HG03571 (cell line): ENCODE measurements around the gene SDC4.

ENCODE experiments used
- ATAC-seq: cut with Tn5 transposase; IDR thresholded peaks from one replicate; pipeline ENCODE4 v1.9.1; 2021; ENCODE audit not compliant: unreplicated experiment

SDC4 gene

DNA sequence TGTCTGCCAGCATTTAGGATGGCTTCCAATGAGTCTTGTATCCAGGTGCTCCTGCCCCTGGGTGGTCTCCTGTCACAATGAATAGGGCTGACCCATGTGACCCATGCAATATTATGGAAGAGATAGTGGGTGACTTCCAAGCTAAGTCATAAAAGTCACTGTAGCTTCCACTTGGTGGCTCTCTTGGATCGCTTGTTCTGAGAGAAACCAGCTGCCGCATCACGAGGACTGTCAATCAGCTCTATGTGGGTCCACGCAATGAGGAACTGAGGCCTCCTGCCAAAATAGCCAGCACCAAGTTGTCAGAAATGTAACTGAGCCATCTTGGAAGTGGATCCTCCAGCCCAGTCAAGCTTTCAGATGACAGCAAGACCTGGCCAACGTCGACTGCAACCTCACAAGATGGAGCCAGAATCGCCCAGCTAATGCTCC, 25.3 kb downstream of the SDC4 start:
- peak; percentile 40 for ATAC-seq

DNA sequence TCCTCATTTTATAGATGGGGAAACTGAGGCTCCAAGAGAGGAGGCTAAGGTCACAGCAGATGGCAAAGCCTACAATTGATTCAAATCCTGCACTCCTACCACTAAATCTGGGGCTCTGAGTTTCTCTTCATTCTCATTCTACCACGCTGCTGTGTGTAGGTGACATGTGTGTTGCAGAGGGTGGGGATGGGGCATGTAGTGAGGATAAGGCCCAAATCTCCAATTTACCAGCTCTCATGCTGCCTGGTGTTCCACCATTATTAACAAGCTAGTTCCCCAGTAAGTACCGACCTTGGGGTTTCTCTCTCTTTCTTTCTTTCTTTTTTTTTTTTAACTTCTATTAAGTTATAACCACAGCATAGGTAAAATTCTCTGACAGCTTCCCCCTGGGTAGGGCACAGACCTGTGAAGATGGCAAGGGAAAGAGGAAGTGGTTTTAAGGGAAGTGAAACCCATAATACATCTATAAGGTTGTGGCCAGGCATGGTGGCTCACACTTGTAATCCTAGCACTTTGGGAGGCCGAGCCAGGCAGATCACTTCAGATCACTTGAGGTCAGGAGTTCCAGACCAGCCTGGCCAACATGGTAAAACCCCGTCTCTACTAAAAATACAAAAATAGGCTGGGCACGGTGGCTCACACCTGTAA, 27.2 kb downstream of the SDC4 start:
- ATAC-seq = peak; percentile 61

DNA sequence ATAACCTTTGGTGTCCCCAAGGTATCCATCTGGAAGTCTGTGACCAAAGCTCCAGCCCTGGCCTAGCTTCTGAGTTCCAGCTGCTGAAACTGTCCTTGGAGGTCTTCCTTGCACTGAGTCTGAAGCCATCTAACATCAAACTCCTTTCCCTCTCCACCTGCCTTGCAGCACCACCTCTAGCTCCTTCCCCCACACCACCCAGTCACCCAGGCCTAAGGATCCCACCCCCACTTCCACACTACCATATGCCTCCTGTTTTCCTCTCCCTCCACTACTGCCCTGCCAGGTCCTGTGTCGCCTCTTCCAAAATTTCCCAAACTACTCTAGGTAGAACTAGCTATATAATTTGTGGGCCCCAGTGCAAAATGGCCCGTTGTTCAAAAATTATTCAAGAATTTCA, 29.3 kb downstream of the SDC4 start:
- ATAC-seq = no peak

DNA sequence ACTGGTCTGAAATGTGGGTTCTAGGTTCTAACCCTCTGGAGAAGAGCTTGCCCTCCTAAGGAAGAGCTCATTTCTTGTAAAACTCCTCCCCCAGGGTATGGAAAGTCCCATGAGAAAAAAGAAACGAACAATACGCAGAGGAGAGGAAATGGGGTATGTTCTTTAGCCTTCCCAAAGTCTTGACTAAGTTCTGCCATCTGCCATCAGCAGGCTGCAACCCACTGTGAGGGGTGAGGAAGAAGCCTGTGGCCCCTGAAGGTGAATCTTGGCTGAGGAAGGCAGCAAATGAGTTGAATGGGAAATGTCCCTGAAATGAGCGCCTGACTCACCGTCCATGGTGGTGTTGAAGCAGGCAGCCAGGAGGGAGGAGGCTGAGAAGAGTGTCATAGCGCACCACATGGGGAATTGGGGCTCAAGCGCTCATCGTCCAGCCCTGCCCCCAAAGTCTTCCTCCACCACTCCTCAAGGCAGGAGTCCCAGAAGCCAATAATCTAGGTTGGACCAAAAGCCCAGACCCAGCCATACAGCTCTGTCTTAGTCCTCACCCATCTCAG, 29.8 kb downstream of the SDC4 start:
- no peak for ATAC-seq

DNA sequence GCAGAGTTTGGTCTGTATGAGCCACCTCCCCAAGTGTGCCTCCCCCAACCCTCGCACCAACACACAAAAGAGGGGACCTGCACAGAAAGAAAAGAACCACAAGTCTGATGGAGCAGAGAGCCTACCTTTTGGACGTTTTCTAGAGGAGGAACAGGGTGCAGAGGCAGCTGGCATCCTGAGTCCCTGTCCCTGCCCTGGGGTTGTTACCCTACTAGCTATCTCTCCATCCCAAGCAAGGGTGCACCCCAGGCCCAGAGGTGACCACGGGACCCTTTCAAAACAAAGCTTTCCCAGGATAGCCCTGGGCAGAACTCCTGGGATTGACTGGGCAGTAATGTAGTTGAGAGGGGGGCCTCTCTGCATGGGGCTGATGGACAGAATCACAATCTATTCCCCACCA, 30.4 kb downstream of the SDC4 start:
- no peak for ATAC-seq

DNA sequence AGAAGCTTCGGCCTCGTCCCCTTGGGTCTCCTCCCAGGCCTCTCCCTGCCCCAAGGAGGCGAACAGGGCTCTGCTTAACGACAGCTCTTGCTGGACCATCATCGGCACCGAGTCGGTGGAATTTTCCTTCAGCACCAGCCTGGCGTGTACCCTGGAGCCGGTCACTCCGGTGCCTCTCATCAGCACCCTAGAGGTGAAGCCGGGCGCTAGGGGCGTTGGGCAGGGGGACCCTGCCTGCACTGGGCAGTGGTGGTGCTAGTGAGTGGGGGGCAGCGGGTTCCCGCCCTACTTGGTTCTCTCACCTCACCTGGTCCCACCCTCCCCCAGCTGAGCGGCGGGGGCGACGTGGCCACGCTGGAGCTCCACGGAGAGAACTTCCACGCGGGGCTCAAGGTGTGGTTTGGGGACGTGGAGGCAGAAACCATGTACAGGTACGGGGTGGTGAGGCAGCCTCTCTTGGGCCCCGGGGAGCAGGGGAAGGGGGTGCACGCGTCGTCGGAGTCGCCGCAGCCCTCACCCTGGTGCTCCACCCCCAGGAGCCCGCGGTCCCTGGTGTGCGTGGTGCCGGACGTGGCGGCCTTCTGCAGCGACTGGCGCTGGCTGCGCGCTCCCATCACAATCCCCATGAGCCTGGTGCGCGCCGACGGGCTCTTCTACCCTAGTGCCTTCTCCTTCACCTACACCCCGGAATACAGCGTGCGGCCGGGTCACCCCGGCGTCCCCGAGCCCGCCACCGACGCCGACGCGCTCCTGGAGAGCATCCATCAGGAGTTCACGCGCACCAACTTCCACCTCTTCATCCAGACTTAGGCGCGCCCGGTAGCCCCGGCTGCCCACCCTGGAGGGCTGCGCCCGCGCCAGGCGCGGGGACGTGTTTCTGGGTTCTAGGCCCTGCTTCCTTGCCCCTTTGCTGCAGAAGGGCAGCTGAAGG, 31.8 kb downstream of the SDC4 start:
- no peak for ATAC-seq

DNA sequence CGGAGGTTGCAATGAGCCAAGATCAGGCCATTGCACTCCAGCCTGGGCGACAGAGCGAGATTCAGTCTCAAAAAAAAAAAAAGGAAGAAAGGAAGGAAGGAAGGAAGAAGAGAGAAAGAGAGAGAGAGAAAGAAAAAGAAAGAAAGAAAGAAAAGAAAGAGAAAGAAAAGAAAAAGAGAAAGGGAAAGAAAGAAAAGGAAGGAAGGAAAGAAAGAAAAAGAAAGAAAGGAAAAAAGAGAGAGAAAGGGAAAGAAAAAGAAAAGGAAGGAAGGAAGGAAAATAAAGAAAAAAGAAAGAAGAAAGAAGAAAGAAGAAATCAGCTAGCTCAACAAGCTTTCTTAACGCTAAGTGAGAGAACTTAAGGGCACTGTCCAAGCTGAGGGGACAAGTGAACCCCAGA, 32.6 kb downstream of the SDC4 start:
- no peak for ATAC-seq

DNA sequence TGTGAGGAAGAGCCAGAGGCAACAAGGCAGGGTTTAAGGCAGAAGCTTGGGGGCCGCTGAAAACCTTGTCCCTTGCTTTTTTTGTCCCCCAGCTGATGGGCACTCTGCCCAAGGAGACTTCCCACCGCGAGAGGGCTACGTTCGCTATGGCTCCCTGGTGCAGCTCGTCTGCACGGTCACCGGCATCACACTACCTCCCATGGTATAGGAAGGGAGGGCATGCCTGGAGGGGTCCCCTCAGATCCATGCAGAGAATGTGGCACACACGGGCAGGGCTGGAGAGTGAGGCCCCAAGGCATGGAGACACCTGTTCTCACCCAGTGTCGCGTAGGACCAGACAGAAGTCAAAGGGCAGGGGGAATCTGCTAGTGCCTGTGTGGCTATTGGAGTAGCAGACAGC, 34.3 kb downstream of the SDC4 start:
- no peak for ATAC-seq

DNA sequence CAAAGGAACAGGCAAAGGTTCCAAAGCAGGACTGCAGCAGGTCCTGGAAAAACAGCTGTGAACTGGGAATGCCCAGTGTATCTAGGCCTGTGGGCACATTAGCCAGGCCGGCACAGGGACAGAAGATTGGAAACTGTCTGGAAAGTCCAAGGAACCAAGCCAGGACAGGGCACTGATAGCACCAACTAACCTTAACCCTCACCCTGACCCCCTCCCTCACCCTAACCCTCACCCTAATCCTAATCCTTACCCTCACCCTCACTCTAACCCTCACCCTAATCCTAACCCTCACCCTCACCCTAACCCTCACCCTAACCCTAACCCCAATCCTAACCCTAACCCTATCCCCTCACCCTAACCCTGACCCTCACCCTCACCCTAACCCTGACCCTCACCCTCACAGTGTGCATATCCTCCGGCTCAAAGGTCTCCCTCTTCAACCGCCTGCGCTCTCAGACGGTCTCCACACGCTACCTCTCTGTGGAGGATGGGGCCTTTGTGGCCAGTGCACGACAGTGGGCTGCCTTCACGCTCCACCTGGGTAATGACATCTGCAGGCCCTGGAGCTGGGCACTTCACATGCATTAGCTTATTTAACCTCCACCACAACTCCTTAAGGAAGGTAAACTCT, 35.0 kb downstream of the SDC4 start:
- no peak for ATAC-seq

DNA sequence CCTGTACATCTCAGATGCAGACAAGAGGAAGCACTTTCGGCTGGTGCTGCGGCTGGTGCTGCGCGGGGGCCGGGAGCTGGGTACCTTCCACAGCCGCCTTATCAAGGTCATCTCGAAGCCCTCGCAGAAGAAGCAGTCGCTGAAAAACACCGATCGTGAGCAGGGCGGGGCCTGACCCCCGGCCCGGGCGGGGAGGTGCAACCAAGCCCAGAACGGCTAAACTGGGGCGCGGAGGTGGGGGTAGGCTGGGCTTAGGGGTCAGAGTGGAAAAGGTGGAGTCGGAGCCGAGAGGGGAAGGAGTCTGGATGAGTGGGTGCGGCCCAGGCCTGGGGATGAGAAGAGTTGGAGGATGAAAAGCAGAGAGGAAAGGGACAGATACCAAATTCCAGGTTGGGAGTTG, 36.0 kb downstream of the SDC4 start:
- ATAC-seq = no peak

DNA sequence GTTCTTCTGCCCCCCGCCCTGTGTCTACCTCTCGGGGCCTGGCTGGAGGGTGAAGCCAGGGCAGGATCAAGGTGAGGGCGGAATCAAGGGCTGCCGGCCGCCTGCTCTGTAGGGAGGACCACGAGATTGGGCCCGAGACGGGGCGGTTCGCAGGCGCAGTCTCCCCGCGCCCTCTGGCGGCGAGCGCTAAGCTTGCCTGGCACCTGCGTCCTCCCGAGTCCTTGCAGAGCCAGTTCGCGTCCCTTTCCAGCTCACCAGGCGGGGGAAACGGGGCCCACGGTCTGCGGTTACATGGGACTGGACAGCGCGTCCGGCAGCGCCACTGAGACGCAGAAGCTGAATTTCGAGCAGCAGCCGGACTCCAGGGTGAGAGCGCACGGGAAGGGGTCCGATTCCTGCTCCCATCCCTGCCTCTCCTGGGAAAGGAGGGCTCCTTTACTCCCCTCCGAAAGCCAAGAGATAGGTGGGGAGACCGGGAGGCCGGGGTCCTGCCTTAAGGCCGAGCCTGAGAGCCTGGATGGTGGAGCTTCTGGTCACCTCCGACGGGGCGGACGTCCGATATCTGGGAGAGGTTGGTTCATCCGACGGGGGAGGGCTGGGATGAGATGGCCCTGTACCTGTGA, 36.5 kb downstream of the SDC4 start:
- no peak for ATAC-seq

DNA sequence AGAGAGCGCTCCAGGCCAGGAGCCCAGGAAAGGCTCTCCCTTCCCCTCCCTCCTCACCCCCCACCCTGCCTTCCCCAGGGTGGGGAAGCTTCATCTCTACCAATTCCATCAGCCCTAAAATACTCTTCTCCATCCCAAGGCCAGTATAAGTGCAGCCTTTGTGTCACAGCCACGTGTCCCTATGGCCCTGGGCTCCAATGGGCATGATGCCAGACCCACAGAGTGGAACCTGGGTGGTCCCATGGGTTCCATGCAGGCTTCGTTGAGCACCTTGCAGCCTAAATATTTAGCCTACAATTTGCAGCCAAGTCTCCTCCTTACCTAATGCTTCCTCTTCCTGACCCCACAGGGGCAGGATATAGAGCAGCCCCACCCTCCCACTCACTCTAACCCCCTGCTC, 39.1 kb downstream of the SDC4 start:
- no peak for ATAC-seq

DNA sequence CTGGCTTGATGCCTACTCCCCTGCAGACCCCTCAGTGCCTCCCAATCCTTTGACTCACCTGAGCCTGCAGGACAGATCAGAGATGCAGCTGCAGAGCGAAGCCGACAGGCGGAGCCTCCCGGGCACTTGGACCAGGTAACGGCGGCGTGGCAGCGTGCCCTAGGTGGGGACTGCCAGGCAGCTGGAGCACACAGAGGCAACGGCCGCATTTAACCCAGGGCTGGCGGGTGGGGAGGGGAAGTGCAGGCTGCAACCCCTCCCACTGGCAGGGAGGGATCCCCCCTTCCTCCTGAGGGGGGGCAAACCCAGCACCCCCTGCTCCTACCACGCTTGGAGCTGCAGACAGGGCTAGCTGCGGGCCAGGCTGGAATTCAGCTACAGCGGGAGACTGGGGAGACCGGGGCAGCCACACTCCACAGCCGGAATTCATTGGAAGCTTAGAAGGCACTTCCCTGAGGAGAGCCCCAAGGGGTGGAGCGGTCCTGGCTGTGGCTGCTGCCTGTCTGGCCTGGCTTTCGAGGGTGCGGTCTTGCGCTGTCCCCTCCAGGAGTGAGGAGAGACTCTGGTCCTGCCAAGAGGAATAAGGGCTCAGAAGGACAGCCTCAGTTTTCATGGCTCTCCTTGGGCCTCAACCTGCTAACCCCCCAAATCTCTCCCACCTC, 40.0 kb downstream of the SDC4 start, which contains the start of gene MATN4:
Gene MATN4 (minus strand): TSS at position 183 of the 662 bp plus-strand sequence. CDS start 2,717 bp downstream, outside the sequence.
- ATAC-seq = no peak

DNA sequence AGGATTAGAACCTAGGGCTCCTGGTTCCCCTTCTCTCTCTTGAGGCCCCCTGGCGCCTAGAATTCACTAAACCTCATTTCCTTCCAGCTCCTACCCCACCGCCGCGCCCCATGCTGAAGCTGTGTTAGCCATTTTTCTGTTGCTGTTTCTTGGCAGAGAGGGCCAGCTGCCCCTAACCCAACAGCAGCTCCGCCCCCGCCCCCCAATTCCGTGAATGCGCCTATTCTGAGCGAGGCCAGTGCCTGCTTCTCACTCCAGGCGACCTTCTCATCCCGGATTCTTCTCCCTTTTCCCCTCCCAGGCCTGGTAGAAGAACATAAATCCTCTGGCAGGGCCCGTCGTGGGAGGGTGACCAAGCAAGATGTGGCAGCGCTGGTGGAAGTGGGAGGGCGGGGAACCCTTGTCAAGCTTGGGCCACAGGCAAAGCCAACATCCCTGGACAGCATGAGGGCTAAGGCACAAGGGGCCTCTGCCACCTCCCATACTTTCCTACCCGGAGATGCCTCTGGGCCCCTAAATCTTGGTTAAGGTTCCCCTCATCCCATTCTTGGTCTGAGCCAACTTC, 41.1 kb downstream of the SDC4 start:
- no peak for ATAC-seq

DNA sequence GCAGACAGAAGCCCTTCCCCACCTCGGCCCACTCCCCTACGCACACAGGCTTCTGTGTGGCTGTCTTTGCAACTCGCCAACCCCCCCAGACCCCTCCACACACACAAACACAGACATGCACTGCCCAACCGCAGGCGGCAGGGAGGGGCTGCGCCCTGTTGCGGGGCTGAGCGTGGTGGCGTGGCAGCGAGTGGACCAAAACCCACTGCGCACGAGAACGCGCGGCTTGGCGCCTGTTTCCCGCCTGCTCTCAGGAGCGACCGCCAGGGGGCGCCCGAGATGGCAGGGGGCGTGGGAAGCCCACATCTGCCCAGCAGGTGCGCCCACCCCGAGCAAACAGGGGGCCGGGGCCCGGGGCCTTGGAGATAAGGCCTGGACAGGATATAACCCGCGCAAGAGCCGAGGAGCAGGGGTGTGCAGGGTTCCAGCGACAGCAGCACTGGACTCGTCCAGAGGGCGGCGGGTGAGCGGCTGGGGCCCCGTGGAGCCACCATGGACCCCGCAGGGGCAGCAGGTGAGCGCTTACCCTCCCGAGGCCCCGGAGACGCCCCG, 41.7 kb downstream of the SDC4 start, which contains the start of gene RBPJL:
Gene RBPJL (plus strand): TSS at position 410 of the 552 bp plus-strand sequence. CDS start 83 bp downstream, at position 493.
- ATAC-seq = no peak

DNA sequence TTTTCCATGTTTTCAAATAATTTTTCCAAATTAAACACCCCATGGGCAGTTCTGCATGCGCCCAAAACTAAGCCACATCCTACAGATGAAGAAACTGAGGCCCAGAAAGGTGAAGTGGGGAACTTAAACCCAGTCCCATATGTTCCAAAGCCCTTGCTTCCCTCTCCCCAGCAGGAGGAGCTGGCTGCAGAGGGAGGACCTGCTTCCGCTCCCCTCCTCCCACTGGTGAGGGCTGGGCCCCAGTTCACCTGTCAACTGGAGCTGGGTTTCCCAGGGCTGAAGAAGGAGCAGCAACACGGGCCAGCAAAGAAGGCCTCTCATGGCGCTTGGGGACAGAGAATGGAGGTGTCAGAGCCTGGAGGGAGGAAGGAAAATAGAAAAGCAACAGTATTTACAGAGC, 43.0 kb downstream of the SDC4 start:
- ATAC-seq = no peak

DNA sequence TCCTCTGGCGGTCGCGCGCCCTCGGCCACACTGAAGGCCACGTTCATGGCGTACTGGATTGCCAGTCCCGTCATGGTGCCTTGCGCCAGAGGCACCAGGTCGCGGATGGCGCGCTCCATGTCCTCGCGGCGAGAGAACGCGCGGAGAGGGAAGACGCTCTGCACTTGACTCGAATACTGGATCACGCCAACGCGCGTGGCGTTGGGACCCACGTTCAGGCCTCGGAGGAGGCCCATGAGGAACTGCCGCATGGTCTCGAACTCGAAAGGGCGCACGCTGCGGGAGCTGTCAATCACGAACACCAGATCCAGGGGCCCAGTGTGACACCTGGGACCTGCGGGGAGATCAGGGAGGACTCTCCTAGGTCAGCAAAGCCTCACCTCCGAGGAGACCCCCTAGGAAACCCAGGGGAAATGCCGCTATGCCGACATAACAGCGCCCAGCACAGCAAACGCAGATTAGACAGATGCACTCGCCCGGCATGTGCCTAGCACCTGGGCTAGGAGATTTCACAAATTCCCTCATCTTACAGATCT, 43.7 kb downstream of the SDC4 start:
- no peak for ATAC-seq

DNA sequence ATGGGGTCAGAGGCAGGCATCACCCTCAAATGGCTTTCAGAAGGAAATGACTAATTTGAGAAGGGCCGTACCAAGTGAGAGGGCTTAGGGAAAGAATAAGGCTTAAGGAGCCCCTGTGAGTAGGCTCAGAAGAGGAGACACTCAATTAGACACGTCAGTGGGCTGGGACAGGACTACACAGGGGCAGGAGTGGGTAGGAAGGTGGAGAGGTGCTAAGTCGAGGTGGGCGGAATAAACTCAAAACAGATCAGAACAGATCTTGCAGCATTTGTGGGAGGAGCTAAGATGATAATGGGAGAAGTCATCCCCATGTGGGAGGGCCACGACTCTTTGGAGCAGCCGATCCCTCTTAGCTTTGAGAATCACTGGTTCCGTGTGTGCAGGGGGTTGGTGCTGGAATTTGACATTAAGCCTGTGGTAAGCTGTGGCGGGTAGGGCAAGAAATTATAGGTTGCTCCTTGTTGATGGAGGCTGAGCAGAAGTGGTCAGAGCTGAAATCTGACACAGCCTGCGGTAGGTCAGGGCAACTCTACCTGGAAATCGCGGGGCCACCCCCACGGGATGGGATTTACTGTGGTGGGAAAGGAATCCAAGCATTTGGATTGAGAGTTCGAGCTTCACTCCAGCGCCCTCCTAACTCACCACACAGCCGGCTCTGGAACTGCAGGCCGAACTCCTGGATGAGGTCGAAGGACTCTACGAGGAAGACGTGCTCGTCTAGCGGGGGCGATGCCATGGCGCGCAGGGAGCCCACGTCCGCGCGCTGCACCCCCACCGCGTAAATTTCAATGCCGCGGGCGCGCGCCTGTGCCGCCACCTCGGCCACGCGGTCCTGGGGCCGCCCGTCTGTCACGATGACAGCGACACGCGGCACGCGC, 44.4 kb downstream of the SDC4 start:
- no peak for ATAC-seq
